HepG2 (cell line): Measurements from ENCODE around the gene PLCG2. TPM values are rescaled to one million over a fixed set of nuclear protein-coding genes. Genes with fewer than 3 reads are reported as not detected.

Experiments
- ARNT2 ChIP-seq: sonication (generic); formaldehyde crosslinking; IDR thresholded peaks from 2 replicates; pipeline ENCODE4 v1.8.0; 2022; ENCODE audit warnings: mild to moderate bottlenecking, low read depth, missing genetic modification reagents, moderate library complexity
- ATF2 ChIP-seq: sonication (generic); formaldehyde crosslinking; IDR thresholded peaks from 2 replicates; pipeline ENCODE4 v1.4.0; 2020; ENCODE audit warnings: missing genetic modification reagents
- CAMTA2 ChIP-seq: sonication (generic); formaldehyde crosslinking; IDR thresholded peaks from 2 replicates; pipeline ENCODE4 v1.4.0; 2020; ENCODE audit warnings: mild to moderate bottlenecking, missing genetic modification reagents, borderline replicate concordance
- GABPB1 ChIP-seq: IDR thresholded peaks from 2 replicates; pipeline ENCODE4 v1.6.1; 2016; ENCODE audit warnings: mild to moderate bottlenecking, missing genetic modification reagents, moderate library complexity, missing compliant biosample characterization
- HINFP ChIP-seq: sonication (generic); formaldehyde crosslinking; IDR thresholded peaks from 2 replicates; pipeline ENCODE4 v1.4.0; 2020; ENCODE audit warnings: low read depth, mild to moderate bottlenecking, missing genetic modification reagents
- MAX ChIP-seq: IDR thresholded peaks from 2 replicates; pipeline ENCODE4 v1.6.1; 2012; ENCODE audit warnings: inconsistent platforms
- MYNN ChIP-seq: sonication (generic); formaldehyde crosslinking; IDR thresholded peaks from 2 replicates; pipeline ENCODE4 v1.4.0; 2020; ENCODE audit warnings: mild to moderate bottlenecking, low read depth, missing genetic modification reagents
- NCOR1 ChIP-seq: fragments of 200-600 bp; sonication (generic); IDR thresholded peaks from 2 replicates; pipeline ENCODE4 v1.7.0; 2017; ENCODE audit warnings: antibody characterized with exemption, low read length, borderline replicate concordance
- NPAS2 ChIP-seq: sonication (generic); formaldehyde crosslinking; IDR thresholded peaks from 2 replicates; pipeline ENCODE4 v1.8.0; 2022; ENCODE audit warnings: mild to moderate bottlenecking, missing genetic modification reagents, borderline replicate concordance
- TRAFD1 ChIP-seq: sonication (generic); formaldehyde crosslinking; IDR thresholded peaks from 2 replicates; pipeline ENCODE4 v1.5.1; 2020; ENCODE audit warnings: missing genetic modification reagents, mild to moderate bottlenecking, borderline replicate concordance
- ZFP91 ChIP-seq: sonication (generic); formaldehyde crosslinking; IDR thresholded peaks from 2 replicates; pipeline ENCODE4 v1.9.0; 2022; ENCODE audit warnings: missing genetic modification reagents, mild to moderate bottlenecking, borderline replicate concordance
- ZNF160 ChIP-seq: sonication (generic); formaldehyde crosslinking; IDR thresholded peaks from 2 replicates; pipeline ENCODE4 v1.8.0; 2022; ENCODE audit warnings: mild to moderate bottlenecking, inconsistent platforms, missing genetic modification reagents
- ZNF230 ChIP-seq: sonication (generic); formaldehyde crosslinking; IDR thresholded peaks from 2 replicates; pipeline ENCODE4 v1.4.0; 2020; ENCODE audit warnings: mild to moderate bottlenecking, missing genetic modification reagents
- ZNF572 ChIP-seq: sonication (generic); formaldehyde crosslinking; IDR thresholded peaks from 2 replicates; pipeline ENCODE4 v1.5.1; 2020; ENCODE audit warnings: mild to moderate bottlenecking, missing genetic modification reagents
- ZNF589 ChIP-seq: sonication (generic); formaldehyde crosslinking; conservative IDR thresholded peaks from 2 replicates; pipeline ENCODE4 v1.8.0; 2022; ENCODE audit warnings: mild to moderate bottlenecking, moderate library complexity, missing genetic modification reagents
- ZNF605 ChIP-seq: sonication (generic); formaldehyde crosslinking; IDR thresholded peaks from 2 replicates; pipeline ENCODE4 v1.8.0; 2022; ENCODE audit warnings: mild to moderate bottlenecking, missing genetic modification reagents
- ZNF788 ChIP-seq: sonication (generic); formaldehyde crosslinking; IDR thresholded peaks from 2 replicates; pipeline ENCODE4 v1.5.0; 2020; ENCODE audit warnings: mild to moderate bottlenecking, missing genetic modification reagents, borderline replicate concordance
- ZNF800 ChIP-seq: sonication (generic); formaldehyde crosslinking; IDR thresholded peaks from 2 replicates; pipeline ENCODE4 v1.4.0; 2020; ENCODE audit warnings: missing genetic modification reagents
- ZSCAN12 ChIP-seq: sonication (generic); formaldehyde crosslinking; IDR thresholded peaks from 2 replicates; pipeline ENCODE4 v1.9.0; 2021; ENCODE audit warnings: mild to moderate bottlenecking, missing genetic modification reagents
- polyA plus RNA-seq, 8 experiments: library from polyadenylated mRNA; depleted of rRNA in 3 of 8; stranded (reverse) in 7 of 8; unstranded in 1 of 8; fragments of >200 nt; fragmentation: Illumina TruSeq in 4 of 8; extraction: Trizol in 4 of 8; gene quantifications; 2 replicates each; pipeline versions ENCODE4 v1.2.1 to v1.2.3, GENCODE V29; 2011 to 2016; ENCODE audit warnings: low read depth in 4 of 8, missing spikeins in 1 of 8, mixed read lengths in 1 of 8; ENCODE audit not compliant: insufficient read depth in 1 of 8
- total RNA-seq, 5 experiments: library from RNA; depleted of rRNA; stranded (reverse); fragments of >200 nt; fragmentation: Illumina TruSeq; extraction: Trizol; gene quantifications; 2 replicates each; pipeline ENCODE4 v1.2.3, GENCODE V29; 2016; ENCODE audit warnings: low read depth in 1 of 5

PLCG2 gene
- total and polyA plus RNA-seq, 2 of the 13 experiments (the other 11 are each of a cell fraction or from before 2014, with no cell fraction given), result 0.13 to 0.18 TPM

- 0 out of 2 replicates have a peak, but pooled peaks have one; percentile 44 for TF ChIP-seq TRAFD1
- TF ChIP-seq ZFP91 (CRISPR knock-in tag), result peak; percentile 26; the same call in 1 of the 2 replicates
- TF ChIP-seq CAMTA2 (CRISPR knock-in tag), result no peak
- peak; percentile 52; the same call in 1 of the 2 replicates for TF ChIP-seq MAX
- peak; percentile 21; the same call in 1 of the 2 replicates for TF ChIP-seq ZNF788 (CRISPR knock-in tag)
- peak; percentile 59; the same call in 1 of the 2 replicates for TF ChIP-seq ZNF605
- no peak for TF ChIP-seq HINFP
- no peak for TF ChIP-seq ZNF589
- 0 out of 2 replicates have a peak, but pooled peaks have one; percentile 33 for TF ChIP-seq ARNT2 (CRISPR knock-in tag)
- no peak for TF ChIP-seq ZNF160
- 0 out of 2 replicates have a peak, but pooled peaks have one; percentile 50 for TF ChIP-seq ZNF800 (CRISPR knock-in tag)
- peak; percentile 51; the same call in 1 of the 2 replicates for TF ChIP-seq GABPB1 (CRISPR knock-in tag)
- no peak for TF ChIP-seq NCOR1
- no peak for TF ChIP-seq ZNF230 (CRISPR knock-in tag)
- TF ChIP-seq ZSCAN12 (CRISPR knock-in tag), result no peak
- TF ChIP-seq ATF2, result peak; percentile 57; the same call in 1 of the 2 replicates
- 0 out of 2 replicates have a peak, but pooled peaks have one; percentile 52 for TF ChIP-seq MYNN (CRISPR knock-in tag)
- TF ChIP-seq ZNF572, result 0 out of 2 replicates have a peak, but pooled peaks have one; percentile 24
- TF ChIP-seq NPAS2 (CRISPR knock-in tag), result no peak
These were observed 41.1 kb upstream of the PLCG2 start (continued) for GRCh38 chr16:81737885-81738536.
